H9 (cell line): ENCODE measurements around the gene ATP2A2. TPM values are rescaled to one million over a fixed set of nuclear protein-coding genes. Genes with fewer than 3 reads are reported as not detected.
A peak's percentile ranks its signal among the peaks of the same experiment; 100 is the strongest.
"Not testable (repeated sequence)": the region's sequence is repeated elsewhere in the genome, so short reads cannot be mapped to it uniquely, and the experiment has no call there.

Experiments used
- DNase-seq: peaks from one replicate; pipeline ENCODE4 v3.0.0-alpha.2; 2017
- H2AFZ ChIP-seq: one replicate; pipeline ENCODE4 v1.6.1; 2013; ENCODE audit warnings: mild to moderate bottlenecking, low read length, control low read depth, moderate library complexity
- H2AK5ac ChIP-seq: 2 replicates; pipeline ENCODE4 v1.6.1; 2013; ENCODE audit warnings: low read length, control low read depth, mixed read lengths; ENCODE audit not compliant: insufficient read length
- H2BK120ac ChIP-seq: one replicate; pipeline ENCODE4 v1.6.1; 2013; ENCODE audit warnings: low read depth, mild to moderate bottlenecking, low read length, control low read depth, inconsistent platforms; ENCODE audit not compliant: poor library complexity, severe bottlenecking
- H2BK12ac ChIP-seq: 2 replicates; pipeline ENCODE4 v1.6.1; 2013; ENCODE audit warnings: low read length, control low read depth, mixed read lengths, low read depth; ENCODE audit not compliant: insufficient read length
- H2BK15ac ChIP-seq: 2 replicates; pipeline ENCODE4 v1.6.1; 2013; ENCODE audit warnings: low read depth, low read length, control low read depth
- H2BK20ac ChIP-seq: one replicate; pipeline ENCODE4 v1.6.1; 2013; ENCODE audit warnings: low read depth, mild to moderate bottlenecking, low read length, control low read depth, inconsistent platforms; ENCODE audit not compliant: poor library complexity, severe bottlenecking
- H2BK5ac ChIP-seq: 2 replicates; pipeline ENCODE4 v1.6.1; 2013; ENCODE audit warnings: low read length, control low read depth, mixed read lengths; ENCODE audit not compliant: insufficient read length
- H3K14ac ChIP-seq: 2 replicates; pipeline ENCODE4 v1.6.1; 2013; ENCODE audit warnings: low read length, control low read depth; ENCODE audit not compliant: insufficient read depth
- H3K18ac ChIP-seq: 2 replicates; pipeline ENCODE4 v1.6.1; 2013; ENCODE audit warnings: low read depth, mild to moderate bottlenecking, mixed read lengths, low read length, control low read depth; ENCODE audit not compliant: insufficient read length
- H3K23ac ChIP-seq: 2 replicates; pipeline ENCODE4 v1.6.1; 2013; ENCODE audit warnings: low read length, control low read depth, mixed read lengths, low read depth; ENCODE audit not compliant: insufficient read length
- H3K23me2 ChIP-seq: 2 replicates; pipeline ENCODE4 v1.6.1; 2013; ENCODE audit warnings: low read depth, mild to moderate bottlenecking, mixed read lengths, low read length, control low read depth; ENCODE audit not compliant: insufficient read length, poor library complexity, severe bottlenecking
- H3K27ac ChIP-seq: 2 replicates; pipeline ENCODE4 v1.5.1; 2013; ENCODE audit warnings: low read length, control low read depth, mixed read lengths, low read depth; ENCODE audit not compliant: insufficient read length
- H3K27me3 ChIP-seq: 2 replicates; pipeline ENCODE4 v1.6.1; 2013; ENCODE audit warnings: low read length, control low read depth, inconsistent platforms; ENCODE audit not compliant: insufficient read depth
- H3K4ac ChIP-seq: 2 replicates; pipeline ENCODE4 v1.6.1; 2013; ENCODE audit warnings: low read depth, mild to moderate bottlenecking, control low read depth, inconsistent platforms, low read length, moderate library complexity
- H3K4me1 ChIP-seq: 2 replicates; pipeline ENCODE4 v1.6.1; 2013; ENCODE audit warnings: low read length, control low read depth, inconsistent platforms; ENCODE audit not compliant: insufficient read depth
- H3K4me2 ChIP-seq: 2 replicates; pipeline ENCODE4 v1.6.1; 2013; ENCODE audit warnings: low read length, control low read depth, mixed read lengths; ENCODE audit not compliant: insufficient read length, insufficient read depth
- H3K56ac ChIP-seq: 2 replicates; pipeline ENCODE4 v1.6.1; 2013; ENCODE audit warnings: low read depth, mild to moderate bottlenecking, mixed read lengths, low read length, control low read depth; ENCODE audit not compliant: insufficient read length
- H3K79me1 ChIP-seq: 2 replicates; pipeline ENCODE4 v1.6.1; 2013; ENCODE audit warnings: low read depth, mild to moderate bottlenecking, moderate library complexity, low read length, control low read depth, inconsistent platforms; ENCODE audit not compliant: insufficient read depth, poor library complexity, severe bottlenecking
- H3K79me2 ChIP-seq: 2 replicates; pipeline ENCODE4 v1.6.1; 2013; ENCODE audit warnings: low read length, control low read depth, inconsistent platforms; ENCODE audit not compliant: insufficient read depth
- H3K9ac ChIP-seq: 2 replicates; pipeline ENCODE4 v1.6.1; 2013; ENCODE audit warnings: low read length, control low read depth, mixed read lengths; ENCODE audit not compliant: insufficient read length; ENCODE audit errors: extremely low read depth
- H3K9me3 ChIP-seq: one replicate; pipeline ENCODE4 v1.6.1; 2013; ENCODE audit warnings: low read depth, low read length, inconsistent platforms; ENCODE audit not compliant: control insufficient read depth
- H3T11ph ChIP-seq: one replicate; pipeline ENCODE4 v1.6.1; 2013; ENCODE audit warnings: mild to moderate bottlenecking, low read length, control low read depth, inconsistent platforms
- H4K20me1 ChIP-seq: one replicate; pipeline ENCODE4 v1.6.1; 2013; ENCODE audit not compliant: control insufficient read depth, insufficient read length, insufficient read depth
- H4K5ac ChIP-seq: 2 replicates; pipeline ENCODE4 v1.6.1; 2013; ENCODE audit warnings: low read depth, mild to moderate bottlenecking, mixed read lengths, low read length, control low read depth; ENCODE audit not compliant: insufficient read length
- H4K8ac ChIP-seq: replicated peaks from 2 replicates; pipeline ENCODE4 v1.6.1; 2013; ENCODE audit warnings: low read length, control low read depth, mixed read lengths, low read depth; ENCODE audit not compliant: insufficient read length
- H4K91ac ChIP-seq: 2 replicates; pipeline ENCODE4 v1.6.1; 2013; ENCODE audit warnings: low read depth, mild to moderate bottlenecking, moderate library complexity, mixed read lengths, low read length, control low read depth; ENCODE audit not compliant: insufficient read length
- H3K27ac Mint-ChIP-seq, 3 experiments: 2 replicates in 2 of 3; 3 replicates in 1 of 3; pipeline ENCODE4 v1.8.0; 2020 to 2021; ENCODE audit warnings: mixed read lengths in 3 of 3, mild to moderate bottlenecking in 1 of 3, moderate library complexity in 1 of 3
- H3K27me3 Mint-ChIP-seq: 2 replicates; pipeline ENCODE4 v1.8.0; 2021; ENCODE audit warnings: low read depth, mild to moderate bottlenecking, moderate library complexity, mixed read lengths
- H3K36me3 Mint-ChIP-seq, 3 experiments: 2 replicates in 2 of 3; 3 replicates in 1 of 3; pipeline ENCODE4 v1.8.0; 2020 to 2021; ENCODE audit warnings: low read depth in 3 of 3, mixed read lengths in 3 of 3; ENCODE audit not compliant: insufficient read depth in 1 of 3
- H3K4me1 Mint-ChIP-seq, 2 experiments: 2 replicates each; pipeline ENCODE4 v1.8.0; 2020; ENCODE audit warnings: mixed read lengths in 2 of 2
- H3K4me3 Mint-ChIP-seq, 2 experiments: 2 replicates in 1 of 2; 3 replicates in 1 of 2; pipeline ENCODE4 v1.8.0; 2020 to 2021; ENCODE audit warnings: mild to moderate bottlenecking in 2 of 2, mixed read lengths in 2 of 2, moderate library complexity in 1 of 2
- H3K9me3 Mint-ChIP-seq, 2 experiments: 2 replicates in 1 of 2; 3 replicates in 1 of 2; pipeline ENCODE4 v1.8.0; 2020; ENCODE audit warnings: mild to moderate bottlenecking in 2 of 2, mixed read lengths in 2 of 2, moderate library complexity in 1 of 2
- CTCF ChIP-seq: fragments of 200-600 bp; sonication (generic); conservative IDR thresholded peaks from 3 replicates; pipeline ENCODE4 v1.8.0; 2021; ENCODE audit warnings: antibody characterized with exemption, mild to moderate bottlenecking
- WGBS: extraction: QIAGEN DNeasy Blood & Tissue Kit; methylation state at CpG from one replicate; pipeline ENCODE4 v1.1.7; 2013; ENCODE audit warnings: missing lambda C conversion rate, low lambda C conversion rate, mixed read lengths; ENCODE audit not compliant: insufficient read length; ENCODE audit errors: extremely low coverage; 5-methylcytosine and 5-hydroxymethylcytosine counted together
- total RNA-seq: library from RNA; stranded (reverse); gene quantifications from 2 replicates; pipeline ENCODE4 v1.2.1, GENCODE V29; 2021

Gene ATP2A2
- total RNA-seq, 1 experiment from 2014 or later, result 257 TPM

GRCh38 chr12:110254971-110255540 is 26.0 kb upstream of the ATP2A2 start:
- H3K4ac ChIP-seq, result no peak overlapping the region
- Mint-ChIP-seq H3K36me3 (no peaks in the 10 kb centered on the region), H3K4me1 (peaks cover 7 to 14% of the 10 kb centered on the region in 2 experiments), H3K9me3 (no peaks in the 10 kb centered on the region), H3K4me3 (no peak overlapping the region), H3K27me3 (peaks cover 2% of the 10 kb centered on the region; the same call in 1 of the 2 replicates), H3K27ac (no peak overlapping the region)
- H2AK5ac ChIP-seq, result no peak overlapping the region
- no peak overlapping the region for H4K5ac ChIP-seq
- no peaks in the 10 kb centered on the region for H3K27me3 ChIP-seq
- no peak overlapping the region for H2BK120ac ChIP-seq
- no peak overlapping the region for H2BK12ac ChIP-seq
- H3K4me1 ChIP-seq, result no peaks in the 10 kb centered on the region
- H3K18ac ChIP-seq, result no peak overlapping the region
- H3K14ac ChIP-seq, result no peak overlapping the region
- H4K91ac ChIP-seq, result no peak overlapping the region
- no peaks in the 10 kb centered on the region for H3K9me3 ChIP-seq
- H2AFZ ChIP-seq, result no peak overlapping the region
- H4K8ac ChIP-seq, result no peak overlapping the region
- no peak overlapping the region for H3K4me2 ChIP-seq
- no peak for TF ChIP-seq CTCF
- no peak overlapping the region for H2BK20ac ChIP-seq
- H3K23me2 ChIP-seq, result no peaks in the 10 kb centered on the region
- no peak overlapping the region for H3K23ac ChIP-seq
- no peak overlapping the region for H2BK5ac ChIP-seq
- no peak overlapping the region for H3K9ac ChIP-seq
- no peak overlapping the region for H3K27ac ChIP-seq
- H3K79me2 ChIP-seq, result no peaks in the 10 kb centered on the region
- WGBS, result no CpG with 5 or more reads among the region's 6 CpGs
- H3K56ac ChIP-seq, result no peak overlapping the region
- H2BK15ac ChIP-seq, result no peak overlapping the region
- H4K20me1 ChIP-seq, result no peaks in the 10 kb centered on the region
- no peak overlapping the region for H3T11ph ChIP-seq
- DNase-seq, result peak; percentile 11
- no peaks in the 10 kb centered on the region for H3K79me1 ChIP-seq

GRCh38 chr12:110255890-110256456 is 25.1 kb upstream of the ATP2A2 start:
- H3K4me2 ChIP-seq, H3K9ac ChIP-seq, H3K27ac ChIP-seq, H2AK5ac ChIP-seq, H3K56ac ChIP-seq, H3K9me3 Mint-ChIP-seq, H2AFZ ChIP-seq, H3K4ac ChIP-seq, H3K4me3 Mint-ChIP-seq, H2BK12ac ChIP-seq, H3K23ac ChIP-seq, H3K36me3 Mint-ChIP-seq, H3K14ac ChIP-seq, H2BK5ac ChIP-seq, H3K79me2 ChIP-seq, H4K8ac ChIP-seq, H3K79me1 ChIP-seq, H4K5ac ChIP-seq, H3T11ph ChIP-seq, H3K27me3 ChIP-seq, H2BK20ac ChIP-seq, H4K91ac ChIP-seq, H2BK15ac ChIP-seq, DNase-seq, H2BK120ac ChIP-seq, H3K4me1 Mint-ChIP-seq, H3K27ac Mint-ChIP-seq, H3K27me3 Mint-ChIP-seq, H3K4me1 ChIP-seq, H4K20me1 ChIP-seq, H3K23me2 ChIP-seq, H3K9me3 ChIP-seq, H3K18ac ChIP-seq: not testable (repeated sequence)
- WGBS, result no CpG with 5 or more reads among the region's 11 CpGs
